PFSK-1 (cell line): Measurements from ENCODE around the gene MITF.

Experiments
- FOXP2 ChIP-seq: optimal IDR thresholded peaks from 2 replicates; pipeline ENCODE3; 2011; ENCODE audit warnings: borderline replicate concordance, control low read depth, inconsistent platforms; ENCODE audit not compliant: insufficient read depth; ENCODE audit errors: extremely low read length, extremely low read depth
- POLR2AphosphoS5 ChIP-seq: IDR thresholded peaks from 2 replicates; pipeline ENCODE4 v1.6.1; 2012; ENCODE audit warnings: low read depth, mild to moderate bottlenecking, control low read depth, low read length, moderate library complexity
- SIN3A ChIP-seq: IDR thresholded peaks from 2 replicates; pipeline ENCODE4 v1.6.1; 2012; ENCODE audit warnings: mild to moderate bottlenecking, low read length, moderate library complexity, borderline replicate concordance; ENCODE audit not compliant: insufficient read depth
- TAF1 ChIP-seq: IDR thresholded peaks from 2 replicates; pipeline ENCODE4 v1.6.1; 2012; ENCODE audit warnings: low read length, control low read depth, borderline replicate concordance; ENCODE audit not compliant: insufficient read depth
- TF ChIP-seq, protein P1 (sequence below), 2 experiments: IDR thresholded peaks; 2 replicates each; pipeline versions ENCODE4 v1.6.1 to v1.8.0; 2011 to 2012; ENCODE audit warnings: low read depth in 2 of 2, low read length in 2 of 2, control low read depth in 1 of 2, inconsistent platforms in 1 of 2, mild to moderate bottlenecking in 1 of 2, moderate library complexity in 1 of 2; ENCODE audit not compliant: insufficient read depth in 1 of 2

The MITF gene

DNA sequence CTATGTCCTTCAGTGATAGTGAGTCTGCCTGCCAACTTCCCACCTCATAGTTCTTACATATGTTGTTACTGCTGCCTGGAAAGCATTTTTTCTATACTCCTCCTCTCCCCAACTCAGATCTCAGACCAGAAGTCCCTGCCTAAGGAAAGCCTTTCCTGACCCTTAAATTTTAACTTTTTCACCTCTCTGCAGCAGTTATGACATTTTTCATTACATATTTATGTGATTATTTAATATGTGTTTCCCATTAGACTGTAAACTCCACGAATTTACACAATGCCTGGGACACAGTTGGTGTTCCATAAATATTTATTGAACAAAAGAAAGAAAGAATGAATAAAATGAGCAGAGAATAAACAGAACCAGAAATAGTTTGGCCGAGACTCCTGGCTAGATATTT lies 125.5 kb downstream of the MITF start:
- no peak for TF ChIP-seq SIN3A
- no peak for TF ChIP-seq FOXP2
- TF ChIP-seq, protein P1, sequence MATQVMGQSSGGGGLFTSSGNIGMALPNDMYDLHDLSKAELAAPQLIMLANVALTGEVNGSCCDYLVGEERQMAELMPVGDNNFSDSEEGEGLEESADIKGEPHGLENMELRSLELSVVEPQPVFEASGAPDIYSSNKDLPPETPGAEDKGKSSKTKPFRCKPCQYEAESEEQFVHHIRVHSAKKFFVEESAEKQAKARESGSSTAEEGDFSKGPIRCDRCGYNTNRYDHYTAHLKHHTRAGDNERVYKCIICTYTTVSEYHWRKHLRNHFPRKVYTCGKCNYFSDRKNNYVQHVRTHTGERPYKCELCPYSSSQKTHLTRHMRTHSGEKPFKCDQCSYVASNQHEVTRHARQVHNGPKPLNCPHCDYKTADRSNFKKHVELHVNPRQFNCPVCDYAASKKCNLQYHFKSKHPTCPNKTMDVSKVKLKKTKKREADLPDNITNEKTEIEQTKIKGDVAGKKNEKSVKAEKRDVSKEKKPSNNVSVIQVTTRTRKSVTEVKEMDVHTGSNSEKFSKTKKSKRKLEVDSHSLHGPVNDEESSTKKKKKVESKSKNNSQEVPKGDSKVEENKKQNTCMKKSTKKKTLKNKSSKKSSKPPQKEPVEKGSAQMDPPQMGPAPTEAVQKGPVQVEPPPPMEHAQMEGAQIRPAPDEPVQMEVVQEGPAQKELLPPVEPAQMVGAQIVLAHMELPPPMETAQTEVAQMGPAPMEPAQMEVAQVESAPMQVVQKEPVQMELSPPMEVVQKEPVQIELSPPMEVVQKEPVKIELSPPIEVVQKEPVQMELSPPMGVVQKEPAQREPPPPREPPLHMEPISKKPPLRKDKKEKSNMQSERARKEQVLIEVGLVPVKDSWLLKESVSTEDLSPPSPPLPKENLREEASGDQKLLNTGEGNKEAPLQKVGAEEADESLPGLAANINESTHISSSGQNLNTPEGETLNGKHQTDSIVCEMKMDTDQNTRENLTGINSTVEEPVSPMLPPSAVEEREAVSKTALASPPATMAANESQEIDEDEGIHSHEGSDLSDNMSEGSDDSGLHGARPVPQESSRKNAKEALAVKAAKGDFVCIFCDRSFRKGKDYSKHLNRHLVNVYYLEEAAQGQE (IDR thresholded peaks at IDR 0.05; ENCODE audit: insufficient read depth in 1 of 2, low read depth in 2 of 2, low read length in 2 of 2): no peak
- TF ChIP-seq POLR2AphosphoS5: no peak
- TF ChIP-seq TAF1: no peak

DNA sequence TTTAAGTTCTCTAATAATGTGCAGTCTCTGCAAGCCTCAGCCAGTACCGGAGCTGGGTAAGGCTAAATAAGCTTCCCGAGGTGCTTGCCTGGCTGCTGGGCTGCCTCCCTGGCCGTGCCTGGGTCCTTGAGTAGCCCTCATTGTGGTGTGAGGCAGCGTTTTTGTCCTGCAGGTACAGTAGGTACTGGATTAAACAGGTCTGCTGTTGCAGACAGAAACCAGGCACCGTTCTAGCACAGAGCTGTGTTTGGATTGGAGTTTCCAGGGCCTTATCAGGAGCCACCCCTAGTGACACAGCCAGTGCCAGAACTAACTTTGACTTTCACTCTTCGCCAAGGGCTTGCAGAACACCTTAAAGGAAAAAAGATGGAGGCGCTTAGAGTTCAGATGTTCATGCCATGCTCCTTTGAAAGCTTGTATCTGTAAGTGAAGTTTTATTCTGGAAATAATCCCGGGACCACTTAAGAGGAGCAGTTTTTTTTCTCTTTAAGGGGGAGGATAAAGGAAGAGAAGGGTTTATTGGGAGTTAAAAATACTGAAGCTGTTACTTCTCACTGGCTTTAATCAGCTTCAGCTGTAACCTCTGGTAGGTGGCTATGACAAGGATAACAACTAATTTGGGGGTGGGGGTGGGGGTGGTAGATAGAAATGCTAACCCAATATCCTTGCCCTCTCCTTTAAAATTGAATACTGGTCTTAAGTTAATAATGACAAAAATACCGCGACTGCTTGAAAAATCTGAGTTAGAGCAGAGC lies 126.8 kb downstream of the MITF start:
- TF ChIP-seq, protein P1 (IDR thresholded peaks at IDR 0.05; ENCODE audit: insufficient read depth in 1 of 2, low read depth in 2 of 2, low read length in 2 of 2): no peak
- TF ChIP-seq TAF1 (no peak), SIN3A (no peak), POLR2AphosphoS5 (no peak), FOXP2 (no peak)

DNA sequence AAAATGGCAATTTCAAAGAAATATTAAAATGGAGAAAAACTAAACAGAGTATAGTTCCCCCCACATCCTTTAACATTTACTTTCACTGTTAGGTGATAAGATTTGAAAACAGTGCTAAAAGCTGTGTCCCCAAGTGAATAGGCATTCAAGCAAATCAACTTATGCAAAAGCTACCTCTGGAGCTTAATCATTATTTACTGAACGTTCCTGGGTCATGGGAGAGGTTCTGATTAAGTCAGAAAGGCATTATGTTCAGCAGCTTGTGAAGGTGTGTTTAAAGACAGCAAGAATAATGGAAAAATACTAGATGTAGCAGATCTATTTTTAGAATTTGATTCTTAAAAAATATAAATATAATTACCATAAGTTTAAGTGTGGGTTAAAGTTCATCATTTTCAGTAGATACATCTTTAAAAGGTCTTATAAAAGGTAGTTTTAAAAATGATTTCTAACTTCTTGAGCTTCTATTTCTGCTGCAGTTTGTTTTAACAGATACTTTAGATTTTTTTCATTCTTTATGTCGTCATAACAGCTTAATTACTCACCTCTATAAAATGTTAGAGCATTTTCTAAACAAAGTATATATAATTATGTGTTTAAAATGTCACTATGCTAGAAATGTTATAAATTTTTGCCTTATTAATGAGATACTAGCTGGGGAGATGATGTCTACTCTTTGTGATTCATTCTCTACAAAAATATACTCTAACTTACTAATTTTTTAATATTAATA lies 127.9 kb downstream of the MITF start:
- TF ChIP-seq FOXP2: no peak
- TF ChIP-seq, protein P1 (IDR thresholded peaks at IDR 0.05; ENCODE audit: insufficient read depth in 1 of 2, low read depth in 2 of 2, low read length in 2 of 2): no peak
- no peak for TF ChIP-seq TAF1
- TF ChIP-seq POLR2AphosphoS5: no peak
- no peak for TF ChIP-seq SIN3A

DNA sequence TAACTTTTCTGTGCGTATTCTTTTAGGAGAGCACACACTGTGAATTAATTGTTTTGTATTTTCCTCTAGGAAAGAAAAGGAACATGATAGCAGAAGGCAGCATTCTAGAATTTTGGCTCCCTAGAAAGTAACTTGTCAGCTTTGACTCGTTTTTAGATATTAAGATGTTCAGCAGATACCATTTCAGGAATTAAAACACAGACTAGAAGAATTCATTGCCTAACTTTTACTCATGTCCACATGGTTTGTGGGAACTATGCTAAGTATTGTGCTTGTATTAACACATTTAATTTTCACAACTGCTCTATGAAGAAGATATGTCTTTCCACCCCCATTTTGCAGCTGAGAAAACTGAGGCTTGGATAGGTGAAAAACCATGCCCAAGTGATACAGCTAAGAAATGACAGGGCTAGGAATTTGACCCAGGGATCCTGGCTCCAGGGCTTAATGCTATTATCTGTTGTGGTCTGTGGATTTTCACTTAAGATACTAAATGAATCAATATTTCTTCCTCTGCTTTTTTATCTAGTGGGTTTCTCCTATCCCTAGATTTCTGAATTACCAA lies 128.8 kb downstream of the MITF start:
- TF ChIP-seq POLR2AphosphoS5 (no peak), SIN3A (no peak), FOXP2 (no peak), TAF1 (no peak)
- TF ChIP-seq, protein P1 (IDR thresholded peaks at IDR 0.05; ENCODE audit: insufficient read depth in 1 of 2, low read depth in 2 of 2, low read length in 2 of 2): no peak
